ENCODE measurements around the gene FASN.

DNA sequence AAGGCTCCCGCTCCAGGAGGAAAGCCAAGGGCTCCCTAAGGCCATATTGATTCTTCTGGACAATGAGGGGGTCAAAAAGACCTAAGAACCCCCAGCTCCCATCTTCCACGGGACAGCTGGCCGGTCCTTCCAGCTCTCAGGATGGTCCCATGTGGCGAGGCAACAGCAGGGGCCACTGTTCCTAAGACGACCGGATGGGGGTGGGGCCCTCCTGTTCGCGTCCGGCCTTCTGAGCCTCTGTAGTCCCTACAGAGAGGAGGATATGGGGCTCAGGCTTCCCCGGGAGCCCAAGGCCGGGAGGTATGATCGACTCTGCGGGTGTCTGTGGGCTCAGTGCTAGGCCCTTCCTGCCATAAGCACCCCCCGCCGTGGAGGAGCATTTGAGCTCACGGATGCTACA lies 54.5 kb downstream of the FASN start:
- TF ChIP-seq, protein P1, sequence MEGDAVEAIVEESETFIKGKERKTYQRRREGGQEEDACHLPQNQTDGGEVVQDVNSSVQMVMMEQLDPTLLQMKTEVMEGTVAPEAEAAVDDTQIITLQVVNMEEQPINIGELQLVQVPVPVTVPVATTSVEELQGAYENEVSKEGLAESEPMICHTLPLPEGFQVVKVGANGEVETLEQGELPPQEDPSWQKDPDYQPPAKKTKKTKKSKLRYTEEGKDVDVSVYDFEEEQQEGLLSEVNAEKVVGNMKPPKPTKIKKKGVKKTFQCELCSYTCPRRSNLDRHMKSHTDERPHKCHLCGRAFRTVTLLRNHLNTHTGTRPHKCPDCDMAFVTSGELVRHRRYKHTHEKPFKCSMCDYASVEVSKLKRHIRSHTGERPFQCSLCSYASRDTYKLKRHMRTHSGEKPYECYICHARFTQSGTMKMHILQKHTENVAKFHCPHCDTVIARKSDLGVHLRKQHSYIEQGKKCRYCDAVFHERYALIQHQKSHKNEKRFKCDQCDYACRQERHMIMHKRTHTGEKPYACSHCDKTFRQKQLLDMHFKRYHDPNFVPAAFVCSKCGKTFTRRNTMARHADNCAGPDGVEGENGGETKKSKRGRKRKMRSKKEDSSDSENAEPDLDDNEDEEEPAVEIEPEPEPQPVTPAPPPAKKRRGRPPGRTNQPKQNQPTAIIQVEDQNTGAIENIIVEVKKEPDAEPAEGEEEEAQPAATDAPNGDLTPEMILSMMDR (IDR thresholded peaks at IDR 0.05; ENCODE audit: low read length), result no peak
- no peak for TF ChIP-seq EZH2 (optimal IDR thresholded peaks at IDR 0.05; ENCODE audit: low read depth, low read length)

Data from MM.1S (cell line).